A172 (cell line): ENCODE data around the gene ABCC4. TPM values are rescaled to one million over a fixed set of nuclear protein-coding genes. Genes with fewer than 3 reads are reported as not detected.

Experiments used
- DNase-seq: peaks from one replicate; pipeline ENCODE4 v3.0.0-alpha.2; 2015; ENCODE audit warnings: low spot score
- total RNA-seq: library from RNA; depleted of rRNA; stranded (reverse); fragments of >200 nt; shearing (Covaris generic); gene quantifications from 2 replicates; pipeline ENCODE4 v1.2.3, GENCODE V29; 2014

ABCC4 gene
- total RNA-seq, 1 experiment from 2014 or later = 45.7 TPM

DNA sequence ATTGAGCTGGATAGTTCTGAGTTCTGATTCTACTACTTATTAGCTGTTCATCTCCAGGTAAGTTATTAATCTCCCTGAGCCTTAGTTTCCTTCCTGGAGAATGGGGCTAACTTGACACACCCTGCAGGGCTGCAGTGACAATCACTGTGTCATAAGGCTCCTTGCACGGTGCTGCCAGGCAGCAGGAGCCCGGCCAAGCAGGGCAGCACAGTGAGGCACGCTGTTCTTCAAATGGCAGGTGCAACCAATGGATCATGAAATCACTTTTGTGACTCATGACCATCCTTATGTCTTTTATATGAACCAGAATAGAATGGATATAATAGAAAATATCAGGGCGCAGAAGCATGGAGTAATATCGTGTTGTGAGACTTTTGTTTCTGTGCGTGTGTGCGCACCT, 242.6 kb downstream of the ABCC4 start:
- DNase-seq = no peak

DNA sequence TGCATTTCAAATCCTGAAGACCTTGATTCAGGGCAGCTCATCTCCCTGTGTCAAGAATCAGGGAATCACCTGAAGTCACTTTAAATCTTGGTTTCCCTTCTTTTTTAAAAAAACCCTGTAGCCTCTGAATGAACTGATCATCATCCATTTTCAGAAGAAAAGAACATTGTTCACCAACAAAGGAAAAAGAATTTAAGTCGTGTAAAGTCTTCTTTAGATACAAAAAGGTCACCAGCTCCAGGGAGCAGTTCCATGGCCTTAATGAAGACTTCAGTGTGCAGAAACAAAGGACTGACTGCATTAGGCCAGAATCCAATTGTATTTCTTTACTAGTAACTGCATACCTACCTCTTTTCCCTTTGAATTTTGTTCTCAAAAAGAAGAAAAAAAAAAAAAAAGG, 245.0 kb downstream of the ABCC4 start:
- no peak for DNase-seq

DNA sequence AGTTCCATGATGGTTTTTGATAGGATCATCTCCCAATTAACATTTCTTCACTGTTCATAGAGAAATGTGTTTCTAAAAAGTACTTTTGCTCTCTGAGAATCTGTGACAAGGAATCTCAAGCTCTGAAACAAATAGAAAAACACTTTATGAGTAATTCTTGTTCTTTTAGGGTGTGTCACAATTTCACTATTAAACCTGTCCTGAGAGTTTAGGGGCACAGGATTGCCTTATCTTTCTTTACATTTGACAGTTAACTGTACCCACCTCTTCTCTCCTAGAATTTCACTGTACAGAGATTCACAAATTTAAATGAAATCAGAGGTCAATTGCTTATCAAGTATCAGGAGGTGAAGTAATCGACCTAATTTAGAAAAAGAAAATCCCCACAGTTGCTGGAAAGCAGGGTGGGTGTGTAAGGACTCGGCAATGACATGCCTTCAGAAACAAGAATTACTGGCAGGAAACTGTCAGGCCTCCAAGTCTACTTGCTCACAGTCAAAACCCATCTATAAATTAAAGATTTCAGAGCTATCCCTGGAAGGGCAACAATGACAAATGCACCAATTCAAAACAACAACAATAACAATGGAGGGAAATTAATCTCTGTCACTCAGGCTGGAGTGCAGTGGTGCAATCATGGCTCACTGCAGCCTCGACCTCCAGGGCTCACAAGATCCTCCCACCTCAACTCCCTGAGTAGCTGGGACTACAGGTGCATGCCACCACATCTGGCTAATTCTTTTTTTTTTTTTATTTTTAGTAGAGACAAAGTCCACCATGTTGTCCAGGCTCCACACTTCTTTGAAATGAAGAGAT, 250.2 kb downstream of the ABCC4 start:
- no peak for DNase-seq

DNA sequence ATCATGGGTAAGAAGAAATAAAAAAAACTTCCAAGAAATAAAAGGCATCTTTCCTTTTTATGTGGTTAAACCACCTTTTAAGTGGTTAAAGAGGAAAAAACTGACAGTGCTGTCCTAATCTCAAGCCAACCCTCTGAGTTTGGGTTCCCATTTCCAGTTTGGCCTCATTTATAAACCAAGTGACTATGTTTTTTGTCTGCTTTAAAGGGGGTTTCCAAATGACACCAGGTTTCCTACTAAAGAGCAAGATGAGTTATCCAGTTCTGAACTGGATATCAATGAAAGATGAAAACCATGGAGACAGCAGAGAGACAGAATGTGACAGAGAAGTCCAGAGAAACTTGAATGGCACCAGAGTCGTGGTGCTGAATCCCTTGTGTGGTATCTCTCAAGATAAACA, 251.5 kb downstream of the ABCC4 start:
- no peak for DNase-seq

DNA sequence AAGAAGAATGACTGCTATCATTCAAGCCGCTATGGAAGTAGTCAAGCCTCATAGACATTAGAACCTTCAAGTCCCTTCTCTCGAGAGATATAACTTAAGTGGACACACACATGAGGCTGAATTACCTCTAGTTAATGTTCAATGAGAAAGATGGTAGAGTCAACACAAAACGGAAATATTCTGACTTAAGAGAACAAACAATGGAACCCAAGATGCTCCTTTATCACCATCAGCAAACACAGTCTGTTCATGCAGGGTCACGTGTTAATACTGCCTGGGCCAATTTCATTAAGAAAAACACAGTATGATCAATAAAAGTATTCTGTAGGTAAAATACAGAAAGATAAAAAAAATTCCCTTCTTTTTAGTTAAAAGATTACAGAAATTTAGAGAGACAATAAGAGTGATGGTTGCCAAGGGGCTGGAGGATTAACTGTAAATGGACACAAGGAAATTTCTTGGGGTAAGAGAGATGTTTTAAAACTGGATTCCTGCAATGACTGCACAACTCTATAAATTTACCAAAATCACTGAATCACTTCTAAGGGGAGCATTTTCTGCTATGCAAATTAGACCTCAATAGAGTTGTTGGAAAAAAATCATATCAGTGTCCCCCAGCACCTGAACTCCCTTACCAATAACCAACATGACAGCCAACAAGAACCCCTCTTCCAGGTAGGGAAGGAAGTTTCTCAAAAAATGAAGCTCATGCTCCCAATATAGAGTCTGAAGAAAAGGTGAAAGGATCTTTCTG, 256.6 kb downstream of the ABCC4 start:
- DNase-seq = no peak

DNA sequence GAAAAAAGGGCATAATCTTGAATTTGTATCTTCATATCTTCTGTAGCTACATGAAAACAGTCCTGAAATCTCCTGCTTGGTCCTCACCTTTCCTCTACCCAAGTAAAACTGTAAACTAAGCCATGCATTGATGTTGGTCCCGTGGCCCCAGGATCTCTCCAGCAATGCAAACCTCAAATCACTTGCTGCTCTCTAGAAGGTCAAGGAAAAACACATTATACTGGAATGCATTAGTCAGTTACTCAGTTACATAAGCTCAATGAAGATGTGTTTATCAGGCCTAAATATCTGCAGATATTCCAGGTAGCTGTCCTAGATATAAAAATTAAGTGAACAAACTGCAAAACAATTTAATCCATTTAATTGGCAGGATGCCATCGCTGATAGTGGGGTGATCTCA, 261.8 kb downstream of the ABCC4 start:
- no peak for DNase-seq

DNA sequence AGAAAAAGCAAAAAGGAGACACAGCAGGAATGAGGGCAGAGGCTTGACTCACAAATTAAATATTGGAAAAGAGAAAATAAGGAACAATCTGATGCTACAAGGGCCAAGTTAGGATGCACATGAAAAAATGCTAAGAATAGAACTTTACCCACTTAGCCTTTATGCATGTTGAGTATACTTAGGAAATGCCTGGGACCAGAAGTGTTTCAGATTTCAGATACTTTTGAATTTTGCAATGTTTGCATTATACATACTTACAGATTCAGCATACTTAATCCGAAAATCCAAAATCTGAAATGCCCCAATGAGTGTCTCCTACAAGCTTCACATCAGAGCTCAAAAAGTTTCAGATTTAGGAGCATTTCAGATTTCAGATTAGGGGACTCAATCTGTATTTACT, 262.3 kb downstream of the ABCC4 start:
- no peak for DNase-seq

DNA sequence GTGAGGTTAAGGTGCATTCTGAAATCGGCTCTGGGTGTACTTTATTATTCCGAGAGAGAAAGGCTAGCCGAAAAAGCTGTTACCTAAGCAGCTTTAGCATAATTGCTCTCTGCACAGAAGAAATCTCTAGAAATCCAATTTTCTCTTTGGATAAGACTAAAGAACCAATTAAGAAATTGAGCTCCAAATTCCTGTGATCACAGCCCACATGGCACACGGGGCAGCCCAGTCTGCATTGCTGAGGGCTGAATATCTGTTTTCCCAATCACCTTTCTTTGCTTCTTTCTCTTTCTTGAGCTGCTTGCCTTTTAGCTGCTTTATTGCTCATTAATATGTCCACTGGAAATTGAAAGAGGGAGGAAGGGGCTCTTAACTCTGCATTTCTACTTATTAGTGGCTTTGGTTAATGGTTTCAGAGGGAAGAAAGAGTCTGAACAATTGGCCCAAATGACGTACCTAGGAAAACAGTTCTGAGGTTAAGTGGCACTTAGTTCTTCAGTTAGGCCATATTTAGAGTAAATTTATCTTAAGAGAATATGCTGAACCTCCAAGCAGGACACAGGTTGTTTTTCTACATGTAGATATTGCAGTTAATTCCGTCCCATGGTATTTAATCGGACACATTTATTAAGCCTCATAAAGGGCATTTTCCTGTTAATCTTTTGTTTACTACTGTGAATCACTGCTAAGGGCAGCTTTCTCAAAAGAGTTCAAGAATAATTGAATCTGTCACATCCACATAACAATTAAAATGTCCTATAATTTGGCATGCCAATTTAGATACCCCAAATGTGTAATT, 265.7 kb downstream of the ABCC4 start:
- DNase-seq = no peak

DNA sequence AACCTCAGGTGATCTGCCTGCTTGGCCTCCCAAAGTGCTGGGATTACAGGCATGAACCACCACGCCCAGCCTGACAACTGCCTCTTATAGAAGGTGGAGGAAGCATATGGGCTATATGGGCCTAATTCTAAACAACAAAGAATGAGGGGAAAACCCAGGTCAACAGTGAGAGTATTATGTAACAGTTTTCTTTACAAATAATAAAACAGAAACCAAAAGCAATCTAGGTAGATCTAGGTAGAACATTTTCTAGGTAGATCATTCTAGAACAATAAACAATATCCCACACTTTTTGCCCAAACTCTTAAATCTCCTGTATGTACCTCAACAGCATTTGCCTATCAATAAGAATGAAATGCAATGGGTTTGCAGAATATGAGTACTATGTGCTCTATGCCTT, 267.4 kb downstream of the ABCC4 start:
- no peak for DNase-seq

DNA sequence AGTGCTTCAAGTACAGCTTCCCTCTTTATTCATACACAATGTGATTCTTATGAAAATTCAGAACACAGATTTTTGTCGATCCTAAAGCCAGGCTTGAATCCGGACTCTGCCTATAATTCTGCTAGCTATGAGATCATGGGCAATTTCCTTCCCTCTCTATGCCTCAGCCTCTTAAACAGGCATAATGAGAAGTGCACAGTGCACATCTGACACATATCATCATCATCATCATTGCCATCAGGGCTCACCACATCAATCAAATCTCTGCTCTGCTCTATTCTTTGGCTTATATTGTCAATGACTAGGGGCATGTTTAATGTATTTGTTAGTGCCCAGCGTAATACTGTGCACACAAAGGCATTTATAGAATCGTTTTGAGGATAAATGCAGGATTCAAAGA, 269.1 kb downstream of the ABCC4 start:
- no peak for DNase-seq

DNA sequence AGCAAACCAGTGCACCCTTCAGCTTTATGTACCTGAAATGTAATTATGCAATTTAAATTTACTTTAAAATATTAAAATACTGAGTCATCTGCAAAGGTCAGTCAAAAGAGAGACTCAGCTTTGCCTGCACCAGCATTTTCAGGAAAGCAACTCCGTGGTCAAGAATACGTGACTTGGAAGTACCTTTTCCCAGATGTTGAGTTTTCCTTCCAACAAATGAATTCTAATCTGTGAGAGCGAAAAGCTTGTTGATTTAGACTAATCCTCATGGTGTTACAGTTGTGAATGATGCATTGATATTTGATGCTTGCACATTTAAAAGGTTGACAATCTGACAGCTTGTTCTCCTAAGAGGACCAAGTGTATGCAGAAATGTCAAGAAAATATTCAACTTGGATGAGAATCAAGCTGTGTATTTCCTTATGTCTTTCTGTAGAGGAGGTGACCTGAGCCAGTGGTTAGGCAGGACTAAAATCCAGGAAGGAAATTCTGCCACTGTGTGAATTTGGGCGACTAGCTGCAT, 270.4 kb downstream of the ABCC4 start:
- no peak for DNase-seq

DNA sequence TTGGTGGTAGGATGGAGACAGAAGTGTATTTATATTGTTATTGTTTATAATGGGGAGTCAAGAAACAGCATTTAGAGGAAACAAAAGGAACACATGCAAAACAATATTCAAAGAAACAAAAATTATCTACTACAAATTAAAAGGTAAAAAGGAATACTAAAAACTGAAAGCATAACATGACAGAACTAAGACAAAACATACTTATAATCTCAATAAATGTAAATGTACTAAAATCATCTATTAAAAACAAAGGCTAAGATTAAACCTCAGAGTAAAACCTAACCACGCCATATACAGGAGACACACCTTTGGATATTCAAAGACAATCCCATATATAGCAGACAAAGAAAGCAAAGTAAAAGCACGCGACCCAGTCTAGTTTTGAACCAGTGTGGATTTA, 273.6 kb downstream of the ABCC4 start:
- DNase-seq = no peak

DNA sequence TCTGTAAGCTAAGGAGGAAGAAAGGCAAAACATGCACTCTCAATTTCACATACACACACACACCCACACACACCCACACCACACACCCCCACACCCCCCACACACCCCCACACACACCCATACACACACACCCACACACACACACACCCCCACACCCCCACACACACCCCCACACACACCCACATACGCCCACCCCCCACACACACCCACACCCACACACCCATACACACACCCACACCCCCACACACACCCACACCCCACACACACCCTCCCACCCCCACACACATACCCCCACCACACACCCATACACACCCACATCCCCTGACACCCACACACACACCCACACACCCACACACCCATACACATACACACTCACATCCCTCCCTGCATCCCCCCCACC, 276.1 kb downstream of the ABCC4 start:
- no peak for DNase-seq

DNA sequence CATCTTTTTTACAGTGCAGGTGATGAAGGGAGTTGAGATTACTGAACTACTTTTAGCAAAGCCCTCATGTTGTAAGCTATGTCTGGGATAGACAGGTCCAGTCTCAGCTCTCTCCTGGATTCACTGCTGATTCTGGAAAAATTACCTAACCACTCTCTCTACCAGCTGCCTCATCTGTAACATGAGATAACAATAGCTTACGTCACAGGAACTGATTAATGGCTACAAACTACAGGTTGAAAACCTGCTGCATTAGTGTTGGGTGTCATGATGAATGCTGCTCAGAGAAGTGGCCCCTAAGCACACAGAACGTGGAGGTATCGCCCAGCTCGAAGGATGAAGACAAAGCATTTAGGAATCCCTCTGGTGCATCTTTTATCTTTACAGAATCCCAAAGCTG, 277.8 kb downstream of the ABCC4 start:
- no peak for DNase-seq

DNA sequence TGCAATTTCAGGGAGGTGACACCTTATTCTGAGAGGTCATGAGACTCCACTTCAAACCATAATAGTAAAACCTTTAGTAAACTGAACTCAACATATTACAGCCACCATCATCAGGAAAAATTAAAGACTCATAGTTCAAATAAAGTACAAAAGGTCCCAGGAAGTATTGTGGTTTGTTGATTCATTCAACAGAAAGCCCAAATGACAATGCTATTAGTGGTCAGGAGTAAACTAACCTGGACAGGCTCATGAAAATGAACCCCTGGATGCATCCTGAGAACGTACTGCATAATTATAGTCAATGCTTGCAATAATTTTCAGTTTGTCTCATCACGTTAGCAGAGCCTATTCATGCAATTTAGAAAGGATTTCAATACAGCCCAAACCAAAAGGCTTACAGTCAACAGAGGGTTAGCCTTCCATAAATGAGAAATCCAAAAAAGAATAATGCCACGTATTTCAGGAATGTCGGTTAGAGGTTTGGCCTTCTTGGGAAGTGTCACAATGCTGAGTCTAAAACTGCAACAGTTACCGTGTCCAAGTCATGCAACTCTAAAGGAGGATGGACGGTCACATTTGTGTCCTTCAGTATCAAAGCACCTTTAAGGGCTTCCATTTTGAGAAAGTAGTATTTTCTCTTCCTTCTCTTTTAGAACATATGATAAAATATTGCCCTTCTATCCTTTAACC, 280.8 kb downstream of the ABCC4 start:
- peak; percentile 65 for DNase-seq

DNA sequence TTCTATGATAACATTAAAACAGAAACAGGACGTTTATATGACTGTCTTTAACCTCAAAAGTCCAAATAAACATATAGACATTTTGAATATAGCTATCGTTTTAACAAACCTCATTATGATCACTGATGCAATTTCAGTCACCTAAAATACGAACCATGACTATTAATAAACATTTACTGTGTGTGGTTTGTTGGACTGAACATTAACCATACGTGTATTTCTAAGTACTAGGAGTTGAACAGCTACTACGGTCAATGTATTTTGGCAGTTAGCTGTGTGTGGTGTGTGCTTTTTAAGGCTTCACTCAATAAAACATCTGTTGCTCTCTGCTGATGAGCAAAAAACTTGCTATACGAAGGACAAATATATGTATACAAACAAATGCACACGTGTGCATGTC, 281.4 kb downstream of the ABCC4 start:
- DNase-seq = no peak

DNA sequence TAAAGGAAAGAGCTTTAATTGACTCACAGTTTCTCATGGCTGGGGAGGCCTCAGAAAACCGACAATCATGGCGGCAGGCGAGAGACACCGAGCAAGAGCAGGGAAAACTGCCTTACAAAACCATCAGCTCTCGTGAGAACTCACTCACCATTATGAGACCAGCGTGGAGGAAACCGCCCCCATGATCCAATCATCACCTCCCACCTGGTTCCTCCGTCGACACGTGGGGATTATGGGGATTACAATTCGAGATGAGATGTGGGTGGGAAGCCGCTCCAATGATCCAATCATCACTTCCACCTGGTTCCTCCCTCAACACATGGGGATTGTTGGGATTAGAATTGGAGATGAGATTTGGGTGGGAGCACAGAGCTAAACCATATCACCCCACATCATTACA, 293.9 kb downstream of the ABCC4 start:
- DNase-seq = no peak

DNA sequence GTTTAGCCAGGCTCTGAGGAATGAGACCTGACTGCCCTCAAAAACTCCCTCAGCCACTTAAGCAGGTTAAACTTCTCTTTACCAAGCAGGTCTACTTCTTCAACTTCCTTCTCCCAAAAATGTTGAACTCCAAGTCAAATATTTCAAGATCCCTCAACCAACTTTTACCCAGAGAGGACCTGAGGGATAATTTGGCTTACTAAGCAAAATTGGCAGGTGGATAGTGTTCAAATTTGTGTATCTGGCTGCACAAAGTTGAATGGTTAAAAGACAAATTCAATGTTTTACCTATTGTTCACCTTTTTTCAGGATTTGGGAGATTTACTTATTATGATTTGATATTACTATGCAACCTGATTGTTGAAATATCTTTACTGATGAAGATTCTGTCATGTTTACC, 296.0 kb downstream of the ABCC4 start:
- DNase-seq = no peak

DNA sequence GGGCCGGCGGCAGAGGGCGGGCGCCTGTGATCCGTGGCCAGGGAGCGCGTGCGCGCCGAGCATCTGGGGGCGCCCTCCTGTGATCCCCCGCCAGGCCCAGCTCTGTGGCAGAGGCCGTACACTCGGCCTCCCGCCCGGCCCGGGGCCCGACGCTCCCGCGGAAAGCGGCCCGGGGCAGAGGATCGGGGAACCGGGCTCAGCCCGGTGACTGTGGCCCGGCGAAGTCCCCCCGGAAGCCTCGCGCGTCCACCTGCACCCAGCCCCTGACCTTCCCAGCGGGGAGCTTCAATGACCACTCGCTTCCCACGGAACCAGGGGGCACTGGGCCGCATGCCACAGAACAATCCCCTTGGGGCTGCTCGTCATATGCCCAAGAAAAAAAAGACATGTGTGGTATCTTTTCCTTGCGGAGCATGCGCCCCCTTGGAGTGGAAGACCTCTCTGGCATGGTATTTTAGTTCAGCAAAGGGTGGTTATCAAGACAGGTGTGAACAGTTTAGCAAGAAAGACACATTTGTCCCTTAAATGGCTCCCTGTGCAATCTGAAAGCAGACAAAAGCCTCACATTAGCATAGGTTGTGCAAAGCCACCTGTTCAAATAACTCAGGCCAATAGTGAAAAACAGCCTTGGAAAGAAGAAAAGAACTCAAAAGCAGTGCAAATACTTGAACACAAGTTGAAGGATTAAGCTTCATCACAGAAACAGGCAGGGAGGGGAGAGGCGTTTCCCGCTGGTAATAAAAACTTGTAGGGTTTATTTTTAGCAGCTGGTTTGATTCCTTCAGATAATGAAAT, 298.0 kb downstream of the ABCC4 start:
- DNase-seq = no peak

DNA sequence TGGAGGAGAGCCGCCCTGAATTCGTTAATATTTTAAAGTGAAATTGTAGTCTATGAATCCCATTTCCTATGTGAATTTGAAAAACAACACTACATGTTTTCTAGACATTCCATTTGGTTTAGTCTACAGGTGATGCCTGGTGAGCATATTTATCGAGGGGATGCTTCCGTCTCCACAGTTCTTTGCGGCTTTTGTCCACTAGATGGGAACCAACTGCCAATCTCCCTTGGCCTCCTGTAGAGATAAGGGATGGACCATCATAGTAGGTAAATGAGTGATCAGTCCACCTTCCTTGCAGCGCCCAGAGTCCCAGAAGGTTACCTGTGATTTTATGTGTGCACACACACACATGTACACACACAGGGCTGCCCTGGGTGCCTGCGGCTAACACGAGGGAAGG, 299.1 kb downstream of the ABCC4 start:
- DNase-seq = no peak

DNA sequence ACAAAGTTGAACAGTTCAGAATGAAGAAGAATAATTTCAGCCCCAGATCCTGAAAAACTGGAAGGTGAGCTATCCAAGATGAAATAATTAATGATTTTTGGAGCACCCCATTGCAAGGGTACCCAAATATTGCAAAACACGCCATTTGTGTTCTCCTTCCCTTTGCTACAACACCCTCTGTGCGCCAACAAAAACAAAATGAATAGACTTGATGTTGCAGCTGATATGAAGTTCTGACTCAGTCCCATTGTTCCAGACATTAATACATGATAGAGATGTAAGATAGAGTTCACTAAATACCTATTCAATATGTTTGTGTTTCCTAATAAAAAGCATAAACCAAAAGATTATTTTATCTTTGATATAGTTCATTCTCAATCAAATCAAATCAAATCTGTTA, 301.4 kb downstream of the ABCC4 start:
- DNase-seq = no peak
